Psoas muscle (tissue), 8 donors: Measurements from ENCODE around the gene MOCS1. TPM values are rescaled to one million over a fixed set of nuclear protein-coding genes. Genes with fewer than 3 reads are reported as not detected.
"Not testable (repeated sequence)": the region's sequence is repeated elsewhere in the genome, so short reads cannot be mapped to it uniquely, and the experiment has no call there.

Experiments
- ATAC-seq, 4 donors: fragments of 200-7000 bp; cut with Tn5 transposase; one replicate each; pipeline ENCODE4 v1.9.1; 2020; ENCODE audit warnings: moderate library complexity in 3 of 4, mild to moderate bottlenecking in 2 of 4
- DNase-seq, 2 donors: peaks; one replicate each; pipeline ENCODE4 v3.0.0-alpha.2; 2020
- H3K27ac ChIP-seq: fragments of 200-600 bp; one replicate; pipeline ENCODE4 v1.8.0; 2022
- H3K27me3 ChIP-seq, 3 donors: fragments of 200-600 bp in 1 of 3; one replicate each; pipeline versions ENCODE4 v1.6.1 to v1.8.0; 2013 to 2022; ENCODE audit warnings: low read length in 2 of 3, mild to moderate bottlenecking in 2 of 3, moderate library complexity in 1 of 3; ENCODE audit not compliant: insufficient read depth in 3 of 3
- H3K36me3 ChIP-seq, 2 donors: fragments of 200-600 bp in 1 of 2; one replicate each; pipeline versions ENCODE4 v1.6.1 to v1.8.0; 2013 to 2022; ENCODE audit warnings: low read depth in 1 of 2, mild to moderate bottlenecking in 1 of 2, moderate library complexity in 1 of 2; ENCODE audit not compliant: insufficient read depth in 1 of 2
- H3K4me1 ChIP-seq: fragments of 200-600 bp; one replicate; pipeline ENCODE4 v1.8.0; 2022
- H3K4me3 ChIP-seq: fragments of 200-600 bp; one replicate; pipeline ENCODE4 v1.8.0; 2022; ENCODE audit warnings: mild to moderate bottlenecking
- H3K9me3 ChIP-seq: fragments of 200-600 bp; one replicate; pipeline ENCODE4 v1.8.0; 2022
- CTCF ChIP-seq: fragments of 200-600 bp; IDR thresholded peaks from one replicate; pipeline ENCODE4 v1.8.0; 2022; ENCODE audit warnings: antibody characterized with exemption
- WGBS, 3 donors: extraction: QIAGEN DNeasy Blood & Tissue Kit; methylation state at CpG; one replicate each; pipeline versions ENCODE4 v1.1.6 to v1.1.7; 2013; 5-methylcytosine and 5-hydroxymethylcytosine counted together
- intact Hi-C, 2 donors: fragments of 100-400 bp; cut with DNase I; formaldehyde crosslinking; loops; one replicate each; pipeline versions ENCODE4 v1.11.0 to v1.14.2; 2022
- polyA plus RNA-seq, 3 donors: library from polyadenylated mRNA; stranded (reverse); fragments of 200-250 nt; gene quantifications; one replicate each; pipeline ENCODE4 v1.2.3, GENCODE V29; 2013
- total RNA-seq, 4 donors: library from RNA; stranded (reverse); fragmentation: NEBNext Ultra II Directional in 2 of 4; extraction: Animal tissue kit (Norgen Biotek cat#: 25700) in 2 of 4; gene quantifications; one replicate each; pipeline versions ENCODE4 v1.2.1 to v1.2.4, GENCODE V29; 2021 to 2023
- donor health status: healthy with polysubstance abuse.
- donor health status: DM: no; HTN: no; CAD: no; lungs with moderate emphysema.
- donor health status: Bipolar disorder and iron deficiency.
- donor health status: healthy.
- donor health status: DM: yes; HTN: yes; CAD: no.
- donor health status: DM: no; HTN: no; CAD: no.
- donor health status: DM: no; HTN: no; CAD: no.
- donor health status: DM: yes; HTN: yes; CAD: no.

Gene MOCS1
- total and polyA plus RNA-seq, 7 donors: 17.3 to 44.2 (median 32.5) TPM

DNA sequence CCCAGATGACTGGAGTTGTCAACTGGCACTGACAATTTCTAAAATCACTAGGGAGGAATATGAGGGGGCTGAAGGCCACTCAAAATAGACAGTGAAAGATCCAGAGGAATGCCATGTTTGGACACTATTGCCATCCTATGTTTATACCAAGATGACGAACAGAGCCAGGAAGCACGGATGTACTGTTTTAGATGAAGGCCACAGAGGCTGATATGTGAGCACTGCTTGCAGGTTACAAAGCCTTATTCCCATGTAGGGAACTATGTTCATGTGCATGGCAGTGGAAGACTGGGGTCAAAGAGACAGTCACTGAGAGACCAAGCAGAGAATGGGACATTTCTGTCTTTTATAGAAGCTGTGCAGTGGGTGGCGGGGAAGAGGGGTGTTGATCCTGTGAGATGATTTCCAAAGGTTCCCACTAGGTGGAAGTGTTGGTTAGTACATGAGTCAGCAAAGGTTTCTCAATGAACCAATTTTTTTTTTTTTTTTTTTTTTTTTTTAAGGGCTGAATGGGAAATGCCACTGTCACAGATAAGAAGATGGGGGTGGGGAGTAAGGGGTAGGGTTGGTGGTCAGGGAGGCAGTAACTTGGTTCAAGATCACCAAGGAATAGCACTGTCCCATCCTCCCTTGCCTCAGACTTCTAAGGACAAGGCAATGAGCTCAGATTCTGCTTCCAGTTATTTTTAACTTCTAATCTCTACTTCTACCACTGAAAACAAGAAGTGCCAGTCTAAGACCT lies 46.7 kb upstream of the MOCS1 start:
- intact Hi-C loops: loop anchor here (2.0 to 10.0 kb wide), 5 partner anchors 326 to 1046 kb away; partner anchors contain the start of gene LRFN2 (in 2 of the 2)
- 57 to 73% (median 66%) methylated on average over 3 of the region's 3 CpGs for WGBS, 3 donors

GRCh38 chr6:39979461-39980328 lies 45.4 kb upstream of the MOCS1 start:
- TF ChIP-seq CTCF: no peak
- Histone ChIP-seq H3K9me3 (no peaks in the 10 kb centered on the region), H3K27ac (no peak overlapping the region), H3K36me3 (no peaks in the 10 kb centered on the region), H3K27me3 (no peaks in the 10 kb centered on the region), H3K4me1 (peaks cover 14% of the 10 kb centered on the region), H3K4me3 (no peak overlapping the region)
- 55 to 57% (median 55%) methylated on average over 3 of the region's 3 CpGs for WGBS, 3 donors
- ATAC-seq (no peak), DNase-seq (no peak)
- intact Hi-C loops: loop anchor here (2.0 to 10.0 kb wide), 5 partner anchors 328 to 1048 kb away; partner anchors contain the start of gene LRFN2 (in 2 of the 2)

More for the DNA sequence above, 46.7 kb upstream of the MOCS1 start:
- no peak overlapping the region for H3K27ac ChIP-seq
- H3K27me3 ChIP-seq: no peaks in the 10 kb centered on the region
- no peaks in the 10 kb centered on the region for H3K36me3 ChIP-seq
- DNase-seq (no peak), ATAC-seq (peak; percentile 77 to 96 (median 85))
- no peak overlapping the region for H3K4me3 ChIP-seq
- no peaks in the 10 kb centered on the region for H3K9me3 ChIP-seq
- peaks cover 14% of the 10 kb centered on the region for H3K4me1 ChIP-seq
- TF ChIP-seq CTCF: peak; percentile 48

- Histone ChIP-seq H3K27me3 (no peaks in the 10 kb centered on the region), H3K36me3 (no peaks in the 10 kb centered on the region), H3K4me1 (peaks cover 14% of the 10 kb centered on the region), H3K27ac (no peak overlapping the region), H3K9me3 (no peaks in the 10 kb centered on the region), H3K4me3 (no peak overlapping the region)
- no peak for ATAC-seq
- no peak for DNase-seq
- intact Hi-C loops: no loop called here
- no peak for TF ChIP-seq CTCF
- 87 to 88% (median 87%) methylated on average over 1 of the region's 1 CpG for WGBS, 3 donors
Observed at GRCh38 chr6:39978240-39978639, 44.0 kb upstream of the MOCS1 start.

DNA sequence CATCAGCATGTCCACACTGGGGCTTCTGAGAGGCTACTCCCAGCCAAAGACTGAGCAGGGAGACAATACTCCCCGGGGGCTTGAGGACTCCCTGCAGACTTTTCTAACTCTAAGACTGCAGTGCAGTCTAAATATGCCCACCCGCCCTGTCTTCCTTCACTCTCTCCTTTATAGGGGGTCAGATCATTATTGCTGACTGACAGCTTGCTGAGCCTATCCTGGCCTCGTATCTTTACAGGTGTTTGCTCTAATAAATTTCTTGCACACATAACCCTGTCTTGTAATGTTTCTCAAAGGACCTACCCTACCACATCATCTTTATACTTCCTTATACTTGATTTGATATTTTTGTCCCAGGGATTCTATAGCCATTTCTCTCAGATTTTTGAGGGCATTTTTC lies 39.4 kb upstream of the MOCS1 start:
- peaks cover 0 to 1% (median 0%) of the 10 kb centered on the region in 3 donors for H3K27me3 ChIP-seq
- intact Hi-C loops: no loop called here
- H3K4me1 ChIP-seq: no peaks in the 10 kb centered on the region
- H3K36me3 ChIP-seq: no peaks in the 10 kb centered on the region
- no peaks in the 10 kb centered on the region for H3K9me3 ChIP-seq
- TF ChIP-seq CTCF: no peak
- DNase-seq (no peak), ATAC-seq (no peak)
- 70 to 74% (median 72%) methylated on average over 3 of the region's 3 CpGs for WGBS, 3 donors
- H3K4me3 ChIP-seq: no peak overlapping the region
- no peak overlapping the region for H3K27ac ChIP-seq

GRCh38 chr6:39972717-39973116 lies 38.5 kb upstream of the MOCS1 start:
- H3K27me3 ChIP-seq, intact Hi-C loops, H3K4me1 ChIP-seq, H3K4me3 ChIP-seq, H3K27ac ChIP-seq, H3K9me3 ChIP-seq, ATAC-seq, H3K36me3 ChIP-seq, DNase-seq: not testable (repeated sequence)
- 73 to 96% (median 81%) methylated on average over 1 of the region's 1 CpG for WGBS, 3 donors

- H3K4me1 ChIP-seq, DNase-seq, ATAC-seq, H3K27me3 ChIP-seq, intact Hi-C loops, H3K36me3 ChIP-seq, H3K27ac ChIP-seq, H3K9me3 ChIP-seq, H3K4me3 ChIP-seq: not testable (repeated sequence)
- WGBS, 3 donors: 88 to 90% (median 89%) methylated on average over 5 of the region's 5 CpGs
Observed at GRCh38 chr6:39971131-39971530, 36.9 kb upstream of the MOCS1 start.
